H1 (cell line): ENCODE data around the gene UBTD1. TPM values are rescaled to one million over a fixed set of nuclear protein-coding genes. Genes with fewer than 3 reads are reported as not detected.

Source experiments
- CTCF ChIA-PET: fragments of 300-600 bp; sonication (Branson Sonifier 250); formaldehyde crosslinking; loops from one replicate; lab custom pipeline; 2021; ENCODE audit not compliant: partially characterized antibody; lab: Charles Lee
- POLR2A ChIA-PET: fragments of 300-600 bp; sonication (Branson Sonifier 250); formaldehyde crosslinking; loops from one replicate; lab custom pipeline; 2021; ENCODE audit warnings: inconsistent platforms; ENCODE audit not compliant: partially characterized antibody; lab: Charles Lee
- DNase-seq, 2 experiments: peaks; one replicate each; pipeline versions ENCODE4 v3.0.0 to v3.0.0-alpha.2; 2010 to 2022; ENCODE audit warnings: low spot score in 2 of 2, low read depth in 1 of 2, mixed read lengths in 1 of 2
- FAIRE-seq: peaks from 2 replicates; lab custom pipeline; 2011; peaks lifted over from hg19 to GRCh38; lab: Jason Lieb, UNC
- H2AFZ ChIP-seq: 2 replicates; pipeline ENCODE4 v1.8.1; 2012; ENCODE audit warnings: low read length, inconsistent platforms
- H2AK5ac ChIP-seq: 2 replicates; pipeline ENCODE4 v1.6.1; 2013; ENCODE audit warnings: low read depth, low read length
- H2BK120ac ChIP-seq: replicated peaks from 2 replicates; pipeline ENCODE3; 2013; ENCODE audit warnings: low read depth, low read length, inconsistent platforms
- H2BK12ac ChIP-seq: 2 replicates; pipeline ENCODE4 v1.6.1; 2013; ENCODE audit warnings: low read depth, low read length
- H2BK15ac ChIP-seq: 2 replicates; pipeline ENCODE4 v1.6.1; 2013; ENCODE audit warnings: low read length
- H2BK20ac ChIP-seq: 2 replicates; pipeline ENCODE4 v1.6.1; 2013; ENCODE audit warnings: low read length
- H2BK5ac ChIP-seq: 2 replicates; pipeline ENCODE4 v1.6.1; 2013; ENCODE audit warnings: low read depth, low read length
- H3K14ac ChIP-seq: 2 replicates; pipeline ENCODE4 v1.6.1; 2013; ENCODE audit warnings: inconsistent platforms; ENCODE audit not compliant: insufficient read length
- H3K18ac ChIP-seq: 2 replicates; pipeline ENCODE4 v1.6.1; 2013; ENCODE audit warnings: low read length; ENCODE audit errors: extremely low read depth
- H3K23ac ChIP-seq: 2 replicates; pipeline ENCODE4 v1.6.1; 2013; ENCODE audit warnings: inconsistent platforms; ENCODE audit not compliant: insufficient read length
- H3K23me2 ChIP-seq: 2 replicates; pipeline ENCODE4 v1.6.1; 2013; ENCODE audit warnings: low read depth, low read length
- H3K27ac ChIP-seq: 2 replicates; pipeline ENCODE4 v1.6.1; 2011; ENCODE audit warnings: low read depth, low read length, inconsistent platforms
- H3K27me3 ChIP-seq, 4 experiments: replicated peaks in 1 of 4; 1 replicate in 1 of 4; 2 replicates in 3 of 4; pipeline versions ENCODE4 v1.6.1 to v1.8.1; 2011 to 2013; ENCODE audit warnings: low read length in 3 of 4, mild to moderate bottlenecking in 3 of 4, inconsistent platforms in 2 of 4, mixed read lengths in 2 of 4, moderate library complexity in 1 of 4; ENCODE audit not compliant: control insufficient read depth in 3 of 4, insufficient read depth in 3 of 4; ENCODE audit errors: extremely low read depth in 1 of 4
- H3K36me3 ChIP-seq, 4 experiments: 2 replicates each; pipeline versions ENCODE4 v1.6.1 to v1.8.1; 2011 to 2013; ENCODE audit warnings: mild to moderate bottlenecking in 4 of 4, low read length in 3 of 4, moderate library complexity in 2 of 4, control low read depth in 1 of 4, inconsistent platforms in 1 of 4; ENCODE audit not compliant: insufficient read depth in 4 of 4, control insufficient read depth in 2 of 4
- H3K4ac ChIP-seq: replicated peaks from 2 replicates; pipeline ENCODE3; 2013; ENCODE audit warnings: low read length, low read depth, mixed read lengths, inconsistent platforms; ENCODE audit not compliant: insufficient read length
- H3K4me1 ChIP-seq, 4 experiments: replicated peaks in 1 of 4; 1 replicate in 1 of 4; 2 replicates in 3 of 4; pipeline versions ENCODE4 v1.6.1 to v1.8.1; 2011 to 2013; ENCODE audit warnings: low read length in 3 of 4, inconsistent platforms in 2 of 4, mixed read lengths in 1 of 4; ENCODE audit not compliant: insufficient read depth in 4 of 4, control insufficient read depth in 3 of 4
- H3K4me2 ChIP-seq, 2 experiments: 2 replicates each; pipeline versions ENCODE4 v1.6.1 to v1.8.1; 2011 to 2013; ENCODE audit warnings: low read depth in 2 of 2, low read length in 2 of 2, control low read depth in 1 of 2, inconsistent platforms in 1 of 2, mild to moderate bottlenecking in 1 of 2; ENCODE audit not compliant: insufficient read depth in 1 of 2
- H3K4me3 ChIP-seq, 4 experiments: fragments of 200-600, 300-600 bp in 1 of 4; sonication (generic), shearing (Covaris generic), sonication (Bioruptor Twin) in 1 of 4; 2 replicates each; pipeline versions ENCODE4 v1.5.1 to v1.8.1; 2011 to 2016; ENCODE audit warnings: low read length in 4 of 4, low read depth in 3 of 4, control low read depth in 2 of 4, inconsistent platforms in 2 of 4, mild to moderate bottlenecking in 2 of 4, mixed read lengths in 1 of 4, moderate library complexity in 1 of 4; ENCODE audit not compliant: insufficient read depth in 2 of 4; ENCODE audit errors: extremely low read depth in 1 of 4
- H3K56ac ChIP-seq: replicated peaks from 2 replicates; pipeline ENCODE3; 2013; ENCODE audit warnings: low read depth, mild to moderate bottlenecking, mixed read lengths, low read length, inconsistent platforms; ENCODE audit not compliant: insufficient read length
- H3K79me1 ChIP-seq: 2 replicates; pipeline ENCODE4 v1.6.1; 2013; ENCODE audit warnings: low read depth, low read length, control low read depth
- H3K79me2 ChIP-seq, 2 experiments: 2 replicates each; pipeline versions ENCODE4 v1.6.1 to v1.8.1; 2012 to 2013; ENCODE audit warnings: low read length in 2 of 2, mild to moderate bottlenecking in 2 of 2, inconsistent platforms in 1 of 2; ENCODE audit not compliant: insufficient read depth in 2 of 2, control insufficient read depth in 1 of 2
- H3K9ac ChIP-seq, 4 experiments: replicated peaks in 1 of 4; 1 replicate in 1 of 4; 2 replicates in 3 of 4; pipeline versions ENCODE4 v1.6.1 to v1.8.1; 2011 to 2013; ENCODE audit warnings: low read depth in 3 of 4, low read length in 3 of 4, control low read depth in 2 of 4, mild to moderate bottlenecking in 2 of 4, moderate library complexity in 2 of 4, inconsistent platforms in 1 of 4; ENCODE audit errors: extremely low read depth in 1 of 4
- H3K9me3 ChIP-seq, 2 experiments: 2 replicates each; pipeline versions ENCODE4 v1.6.1 to v1.8.1; 2012 to 2013; ENCODE audit warnings: mild to moderate bottlenecking in 2 of 2, moderate library complexity in 2 of 2, control low read depth in 1 of 2, inconsistent platforms in 1 of 2, low read depth in 1 of 2, low read length in 1 of 2, mixed read lengths in 1 of 2; ENCODE audit not compliant: insufficient read depth in 2 of 2
- H4K20me1 ChIP-seq, 2 experiments: replicated peaks in 1 of 2; 2 replicates each; pipeline versions ENCODE3 to v1.8.1; 2011 to 2013; ENCODE audit warnings: inconsistent platforms in 2 of 2, low read length in 2 of 2, mild to moderate bottlenecking in 1 of 2; ENCODE audit not compliant: insufficient read depth in 2 of 2, control insufficient read depth in 1 of 2
- H4K5ac ChIP-seq: 2 replicates; pipeline ENCODE4 v1.6.1; 2013; ENCODE audit warnings: low read length, low read depth, mixed read lengths, inconsistent platforms; ENCODE audit not compliant: insufficient read length
- H4K8ac ChIP-seq: 2 replicates; pipeline ENCODE4 v1.8.0; 2013; ENCODE audit warnings: mild to moderate bottlenecking, moderate library complexity, low read length, inconsistent platforms; ENCODE audit not compliant: insufficient read depth; ENCODE audit errors: extremely low read depth
- H4K91ac ChIP-seq: replicated peaks from 2 replicates; pipeline ENCODE3; 2013; ENCODE audit warnings: low read length, mixed read lengths, inconsistent platforms; ENCODE audit not compliant: insufficient read length
- ASH2L ChIP-seq: fragments of 200-600, 300-600 bp; sonication (generic); IDR thresholded peaks from one replicate; pipeline ENCODE4 v1.7.1; 2017; ENCODE audit warnings: low read length
- CEBPB ChIP-seq: IDR thresholded peaks from 2 replicates; pipeline ENCODE4 v1.6.1; 2012; ENCODE audit warnings: low read depth, low read length
- GTF2F1 ChIP-seq: IDR thresholded peaks from 2 replicates; pipeline ENCODE4 v1.6.1; 2012; ENCODE audit warnings: low read depth, low read length, improper control_type of control experiment, borderline replicate concordance
- JUN ChIP-seq: IDR thresholded peaks from 2 replicates; pipeline ENCODE4 v1.6.1; 2011; ENCODE audit warnings: low read depth, mild to moderate bottlenecking, improper control_type of control experiment, low read length
- KDM4A ChIP-seq: IDR thresholded peaks from one replicate; pipeline ENCODE4 v1.7.1; 2012; ENCODE audit warnings: low read depth, mild to moderate bottlenecking, moderate library complexity, low read length, inconsistent platforms; ENCODE audit not compliant: severe bottlenecking
- NANOG ChIP-seq: IDR thresholded peaks from 2 replicates; pipeline ENCODE4 v1.6.1; 2011; ENCODE audit warnings: low read length, low read depth, mild to moderate bottlenecking, inconsistent platforms; ENCODE audit not compliant: insufficient read depth, poor library complexity, severe bottlenecking
- SAP30 ChIP-seq: fragments of 300-600 bp; sonication (generic); IDR thresholded peaks from 2 replicates; pipeline ENCODE4 v1.7.1; 2012; ENCODE audit warnings: low read length, moderate library complexity, mild to moderate bottlenecking, inconsistent platforms; ENCODE audit not compliant: insufficient read depth, insufficient replicate concordance
- SIN3A ChIP-seq, 2 experiments: IDR thresholded peaks in 1 of 2; conservative IDR thresholded peaks in 1 of 2; 2 replicates each; pipeline ENCODE4 v1.6.1; 2011 to 2012; ENCODE audit warnings: low read length in 2 of 2, improper control_type of control experiment in 1 of 2, low read depth in 1 of 2, mild to moderate bottlenecking in 1 of 2
- SIX5 ChIP-seq: IDR thresholded peaks from 2 replicates; pipeline ENCODE4 v1.6.1; 2011; ENCODE audit warnings: mild to moderate bottlenecking, low read depth, low read length
- TAF7 ChIP-seq: optimal IDR thresholded peaks from 2 replicates; pipeline ENCODE3; 2011; ENCODE audit warnings: low read depth, mild to moderate bottlenecking, inconsistent platforms, low read length, moderate library complexity, borderline replicate concordance
- TCF12 ChIP-seq: IDR thresholded peaks from 2 replicates; pipeline ENCODE4 v1.6.1; 2011; ENCODE audit warnings: low read depth, mild to moderate bottlenecking, low read length
- TEAD4 ChIP-seq: IDR thresholded peaks from 2 replicates; pipeline ENCODE4 v1.6.1; 2012; ENCODE audit warnings: low read depth, low read length, inconsistent platforms, mixed read lengths
- ZNF274 ChIP-seq: IDR thresholded peaks from 2 replicates; pipeline ENCODE4 v1.7.0; 2012; ENCODE audit warnings: low read length, borderline replicate concordance; ENCODE audit errors: extremely low read depth
- WGBS, 2 experiments: shearing (Covaris generic) in 1 of 2; methylation state at CpG; one replicate each; pipeline versions ENCODE4 v1.1.6 to v1.1.7; 2013 to 2015; ENCODE audit warnings: low lambda C conversion rate in 2 of 2, mixed read lengths in 2 of 2, inconsistent platforms in 1 of 2, low coverage in 1 of 2, missing lambda C conversion rate in 1 of 2; ENCODE audit not compliant: insufficient replicate concordance in 2 of 2, insufficient coverage in 1 of 2, insufficient read length in 1 of 2; ENCODE audit errors: extremely low coverage in 1 of 2, missing lambda C conversion rate in 1 of 2; 5-methylcytosine and 5-hydroxymethylcytosine counted together
- polyA plus RNA-seq, 7 experiments: library from polyadenylated mRNA; depleted of rRNA in 3 of 7; stranded (reverse) in 5 of 7; unstranded in 2 of 7; fragments of >200 nt in 5 of 7; fragments of 200-250 nt in 2 of 7; gene quantifications; 1 replicate in 5 of 7; 2 replicates in 1 of 7; 4 replicates in 1 of 7; pipeline versions ENCODE4 v1.2.1 to v1.2.3, GENCODE V29; 2011 to 2013; ENCODE audit warnings: missing spikeins in 2 of 7, mixed read lengths in 2 of 7
- total RNA-seq: library from RNA; stranded (reverse); fragmentation: NEBNext Ultra II Directional; extraction: Animal tissue kit (Norgen Biotek cat#: 25700); gene quantifications from 2 replicates; pipeline ENCODE4 v1.2.1, GENCODE V29; 2021

The UBTD1 gene
- total and polyA plus RNA-seq, 2 of the 8 experiments (the other 6 are each of a cell fraction or from before 2014, with no cell fraction given): 22.3 to 36.2 TPM

DNA sequence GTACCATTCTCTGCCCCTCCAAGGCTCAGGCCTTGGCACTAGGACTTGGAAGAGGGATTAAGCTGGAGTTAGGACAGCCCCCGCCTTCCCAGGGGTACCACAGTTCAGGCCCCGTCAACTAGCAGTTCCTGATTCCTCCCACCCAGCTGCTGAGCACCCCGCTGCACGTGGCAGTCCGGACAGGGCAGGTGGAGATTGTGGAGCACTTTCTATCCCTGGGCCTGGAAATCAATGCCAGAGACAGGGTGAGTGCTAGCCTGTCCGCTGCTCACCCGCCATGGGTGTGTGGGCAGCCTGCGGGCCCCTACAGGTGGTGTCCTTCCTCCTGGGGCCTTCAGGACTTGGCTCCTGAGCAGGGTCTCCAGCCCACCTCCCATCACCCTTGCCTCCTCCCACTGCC is 83.4 kb downstream of the UBTD1 start:
- H3K18ac ChIP-seq: no peak overlapping the region
- no peaks in the 10 kb centered on the region; a peak in 1 of 7 replicates for H3K27me3 ChIP-seq
- H3K56ac ChIP-seq: no peak overlapping the region
- peaks cover 0 to 6% (median 2%) of the 10 kb centered on the region in 4 experiments; a peak in 2 of 7 replicates for H3K4me1 ChIP-seq
- FAIRE-seq (no peak), DNase-seq (no peak)
- CTCF ChIA-PET: interaction anchor here (1.0 to 9.5 kb wide), 4 partner anchors 9 to 118 kb away, joined by 3 to 108 read pairs (median 4); partner anchors contain the start of gene ANKRD2
- H3K36me3 ChIP-seq: no peaks in the 10 kb centered on the region
- H3K79me2 ChIP-seq: no peaks in the 10 kb centered on the region
- H4K91ac ChIP-seq: no peak overlapping the region
- H3K4me3 ChIP-seq: no peak overlapping the region
- H2AFZ ChIP-seq: no peak overlapping the region
- H4K20me1 ChIP-seq: no peaks in the 10 kb centered on the region
- no peaks in the 10 kb centered on the region for H3K9me3 ChIP-seq
- H3K23ac ChIP-seq: no peak overlapping the region
- no peak overlapping the region for H2BK12ac ChIP-seq
- no peak overlapping the region for H4K8ac ChIP-seq
- no peak overlapping the region for H2BK5ac ChIP-seq
- H3K14ac ChIP-seq: no peak overlapping the region
- no peaks in the 10 kb centered on the region for H3K79me1 ChIP-seq
- 98% methylated on average over 8 of the region's 8 CpGs; no CpG with 5 or more reads in 1 of the 2 experiments for WGBS, 2 experiments
- no peak overlapping the region for H3K9ac ChIP-seq
- H2BK120ac ChIP-seq: no peak overlapping the region
- no peak overlapping the region for H3K4ac ChIP-seq
- H3K23me2 ChIP-seq: no peaks in the 10 kb centered on the region
- no peak overlapping the region for H4K5ac ChIP-seq
- no peak overlapping the region for H2BK20ac ChIP-seq
- no peak overlapping the region for H2AK5ac ChIP-seq
- H3K4me2 ChIP-seq: no peak overlapping the region
- H2BK15ac ChIP-seq: no peak overlapping the region
- no peak overlapping the region for H3K27ac ChIP-seq
- POLR2A ChIA-PET: interaction anchor here (1.7 kb wide), 1 partner anchor 10 kb away, joined by 8 read pairs; the partner anchor contains the start of gene ANKRD2
- TF ChIP-seq JUN (no peak), TCF12 (no peak), GTF2F1 (no peak), SAP30 (no peak), SIX5 (no peak), ZNF274 (no peak), NANOG (no peak), TEAD4 (no peak), ASH2L (no peak), CEBPB (no peak), TAF7 (no peak), SIN3A (conservative IDR thresholded peaks at IDR 0.05 in 1 of 2, IDR thresholded peaks at IDR 0.05 in 1 of 2; ENCODE audit: low read depth in 1 of 2, low read length in 2 of 2) (no peak), KDM4A (no peak)
